ENCODE results near the gene JUN.
"Not testable (repeated sequence)": the region's sequence is repeated elsewhere in the genome, so short reads cannot be mapped to it uniquely, and the experiment has no call there.

JUN gene

GRCh38 chr1:58805716-58806571 lies 22.1 kb upstream of the JUN start:
- peak; percentile 47 for DNase-seq

GRCh38 chr1:58804853-58805565 lies 21.2 kb upstream of the JUN start:
- peak; percentile 50 for DNase-seq

GRCh38 chr1:58803858-58804257 lies 20.0 kb upstream of the JUN start:
- DNase-seq = no peak

- DNase-seq = peak; percentile 29
Observed at GRCh38 chr1:58802640-58803399, 19.0 kb upstream of the JUN start.

GRCh38 chr1:58801286-58801685 lies 17.4 kb upstream of the JUN start:
- not testable (repeated sequence) for DNase-seq

GRCh38 chr1:58799650-58800049 lies 15.8 kb upstream of the JUN start:
- no peak for DNase-seq

- DNase-seq = no peak
Observed at GRCh38 chr1:58798910-58799442, 15.1 kb upstream of the JUN start.

- DNase-seq = no peak
Observed at GRCh38 chr1:58796416-58796815, 12.6 kb upstream of the JUN start.

- no peak for DNase-seq
Observed at GRCh38 chr1:58794585-58794984, 10.7 kb upstream of the JUN start.

GRCh38 chr1:58792846-58793245 lies 9.0 kb upstream of the JUN start:
- DNase-seq = no peak

GRCh38 chr1:58791106-58791505 lies 7.3 kb upstream of the JUN start:
- no peak for DNase-seq

GRCh38 chr1:58789996-58790660 lies 6.3 kb upstream of the JUN start:
- DNase-seq = no peak

- DNase-seq = no peak
Observed at GRCh38 chr1:58789322-58789856, 5.5 kb upstream of the JUN start.

GRCh38 chr1:58788259-58788658 lies 4.4 kb upstream of the JUN start:
- DNase-seq = no peak

- no peak for DNase-seq
Observed at GRCh38 chr1:58786927-58787245, 3.0 kb upstream of the JUN start.

- DNase-seq = no peak
Observed at GRCh38 chr1:58786184-58786926, 2.5 kb upstream of the JUN start.

- peak; percentile 96 for DNase-seq
Observed at GRCh38 chr1:58785442-58786058, 1.7 kb upstream of the JUN start.

- peak; percentile 94 for DNase-seq
Observed at GRCh38 chr1:58784758-58785441, 1.1 kb upstream of the JUN start.

- peak; percentile 66 for DNase-seq
Observed at GRCh38 chr1:58783090-58783992, 506 bp downstream of the JUN start.
